ENCODE data around the gene ARL3.

The ARL3 gene

DNA sequence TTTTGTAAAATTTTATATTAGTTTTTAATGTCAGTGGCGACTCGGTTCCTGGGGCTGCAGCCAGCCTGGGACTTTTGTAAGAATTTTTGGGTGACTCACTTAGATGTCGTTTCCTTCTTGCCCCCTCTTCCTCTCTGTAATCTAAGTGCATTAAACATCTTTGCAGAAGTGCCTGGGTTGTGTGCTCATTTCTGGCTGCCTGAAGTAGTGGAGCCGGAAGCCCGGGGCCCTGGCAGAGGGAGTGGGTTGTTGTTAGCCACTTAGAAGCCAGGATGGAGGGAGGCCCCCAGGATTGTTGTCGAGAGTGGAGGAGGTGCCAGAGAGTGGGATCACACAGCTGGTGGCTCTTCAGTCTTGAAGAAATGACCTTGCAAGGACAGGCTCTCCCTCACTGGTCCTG, 80.9 kb downstream of the ARL3 start:
- Histone ChIP-seq H3K4me3 (ENCODE audit: insufficient read length, low read depth) (no peak overlapping the region), H3K27me3 (ENCODE audit: insufficient read depth, insufficient read length) (no peaks in the 10 kb centered on the region), H3K4me1 (ENCODE audit: insufficient read depth, insufficient read length) (peaks cover 27% of the 10 kb centered on the region), H3K9ac (ENCODE audit: insufficient read length, low read depth) (no peak overlapping the region), H3K9me3 (ENCODE audit: insufficient read depth, low read length) (no peaks in the 10 kb centered on the region), H3K36me3 (ENCODE audit: insufficient read depth, insufficient read length, low read length) (peaks cover 11% of the 10 kb centered on the region)
- TF ChIP-seq ZNF274 (IDR thresholded peaks at IDR 0.05; ENCODE audit: low read depth, low read length) (no peak), YY1 (IDR thresholded peaks at IDR 0.05; ENCODE audit: insufficient read depth, insufficient read length) (no peak), SUZ12 (IDR thresholded peaks at IDR 0.05; ENCODE audit: extremely low read depth, insufficient read depth, insufficient read length) (no peak)
- no peak for DNase-seq (ENCODE audit: low read depth, low spot score)

DNA sequence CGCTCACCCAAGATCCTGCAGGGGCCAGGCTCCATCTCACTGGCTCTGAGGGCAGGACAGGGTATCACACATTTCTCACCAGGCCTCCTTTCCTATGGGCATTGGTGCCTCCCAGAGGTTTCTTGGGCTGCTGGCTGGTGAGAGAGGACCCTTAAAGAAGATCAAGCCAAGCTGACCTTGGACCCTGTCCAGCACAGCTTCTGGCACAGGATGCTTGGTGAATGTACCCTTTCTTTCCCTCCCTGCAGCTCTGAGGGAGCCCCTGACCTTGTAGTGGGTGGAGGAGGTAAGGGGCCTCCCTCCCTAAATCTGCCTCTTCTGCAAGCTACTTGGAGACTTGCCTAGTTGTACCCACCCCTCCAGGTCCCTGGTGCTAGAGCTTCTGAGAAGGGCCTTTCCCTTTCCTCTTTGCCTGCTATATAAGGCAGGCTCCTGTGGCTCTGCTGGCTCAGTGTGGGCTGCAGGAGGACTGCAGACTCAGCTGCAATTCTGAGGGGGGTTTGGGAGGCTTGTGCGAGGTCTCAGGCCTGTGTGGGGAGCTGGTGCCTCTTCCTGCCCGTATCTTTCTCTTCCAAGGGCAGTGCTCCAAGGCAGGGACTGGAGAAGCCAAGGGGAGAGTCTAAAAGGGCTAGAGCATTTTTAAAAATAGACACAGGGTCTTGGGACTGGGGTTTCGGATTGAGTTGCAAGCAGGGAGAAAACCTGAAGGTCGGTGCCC, 81.6 kb downstream of the ARL3 start:
- Histone ChIP-seq H3K9ac (ENCODE audit: insufficient read length, low read depth) (peak overlapping the region; percentile 13), H3K4me1 (ENCODE audit: insufficient read depth, insufficient read length) (peaks cover 33% of the 10 kb centered on the region), H3K36me3 (ENCODE audit: insufficient read depth, insufficient read length, low read length) (peaks cover 11% of the 10 kb centered on the region), H3K9me3 (ENCODE audit: insufficient read depth, low read length) (no peaks in the 10 kb centered on the region), H3K4me3 (ENCODE audit: insufficient read length, low read depth) (no peak overlapping the region), H3K27me3 (ENCODE audit: insufficient read depth, insufficient read length) (no peaks in the 10 kb centered on the region)
- no peak for DNase-seq (ENCODE audit: low read depth, low spot score)
- no peak for TF ChIP-seq ZNF274 (IDR thresholded peaks at IDR 0.05; ENCODE audit: low read depth, low read length)
- TF ChIP-seq YY1 (IDR thresholded peaks at IDR 0.05; ENCODE audit: insufficient read depth, insufficient read length), result no peak
- no peak for TF ChIP-seq SUZ12 (IDR thresholded peaks at IDR 0.05; ENCODE audit: extremely low read depth, insufficient read depth, insufficient read length)

DNA sequence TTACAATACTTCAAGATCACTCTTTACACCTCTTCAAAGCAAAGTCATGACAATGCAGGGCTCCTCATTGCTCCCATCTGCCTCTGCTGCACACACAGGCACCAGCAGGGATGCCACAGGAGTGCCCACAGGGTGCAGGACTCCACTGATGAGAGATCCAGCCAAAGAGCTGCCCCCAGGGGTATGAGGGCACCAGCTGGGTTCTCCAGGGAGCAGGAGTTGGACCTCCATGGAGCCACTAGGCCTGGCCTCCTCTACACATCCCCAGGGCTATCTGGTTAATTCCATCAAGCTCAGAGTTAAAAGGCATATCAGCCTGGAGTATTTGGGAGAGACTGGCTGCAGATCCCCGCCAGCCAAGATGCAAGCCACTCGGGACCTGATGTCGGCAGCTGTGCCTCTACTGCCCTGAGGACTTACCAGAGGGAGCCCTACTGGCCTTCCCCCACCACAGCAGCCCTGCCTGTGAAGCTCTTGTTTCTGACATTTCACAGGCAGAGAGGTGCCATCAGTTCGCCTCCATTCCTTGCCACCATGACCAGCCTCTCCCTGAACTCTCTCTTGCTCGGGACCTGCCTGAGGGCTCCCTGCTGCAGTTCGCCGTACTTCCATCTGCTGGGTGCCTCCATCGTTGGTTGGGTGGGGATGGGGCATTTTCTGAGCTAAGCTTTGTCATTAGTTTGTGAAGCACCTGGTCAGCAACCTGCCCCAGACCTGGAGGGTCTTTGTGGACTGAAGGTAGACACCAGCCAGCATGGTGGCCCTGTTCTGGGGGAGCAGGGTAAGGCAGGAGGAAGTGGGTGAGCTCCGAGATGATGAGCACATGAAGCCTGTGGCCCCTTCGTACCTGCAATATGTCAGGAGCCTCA, 82.4 kb downstream of the ARL3 start:
- H3K4me1 ChIP-seq (ENCODE audit: insufficient read depth, insufficient read length), result peaks cover 36% of the 10 kb centered on the region
- H3K4me3 ChIP-seq (ENCODE audit: insufficient read length, low read depth), result no peak overlapping the region
- no peaks in the 10 kb centered on the region for H3K27me3 ChIP-seq (ENCODE audit: insufficient read depth, insufficient read length)
- H3K9me3 ChIP-seq (ENCODE audit: insufficient read depth, low read length), result no peaks in the 10 kb centered on the region
- H3K36me3 ChIP-seq (ENCODE audit: insufficient read depth, insufficient read length, low read length), result peaks cover 11% of the 10 kb centered on the region
- no peak for DNase-seq (ENCODE audit: low read depth, low spot score)
- peak overlapping the region; percentile 50 for H3K9ac ChIP-seq (ENCODE audit: insufficient read length, low read depth)
- TF ChIP-seq ZNF274 (IDR thresholded peaks at IDR 0.05; ENCODE audit: low read depth, low read length) (no peak), YY1 (IDR thresholded peaks at IDR 0.05; ENCODE audit: insufficient read depth, insufficient read length) (no peak), SUZ12 (IDR thresholded peaks at IDR 0.05; ENCODE audit: extremely low read depth, insufficient read depth, insufficient read length) (no peak)

DNA sequence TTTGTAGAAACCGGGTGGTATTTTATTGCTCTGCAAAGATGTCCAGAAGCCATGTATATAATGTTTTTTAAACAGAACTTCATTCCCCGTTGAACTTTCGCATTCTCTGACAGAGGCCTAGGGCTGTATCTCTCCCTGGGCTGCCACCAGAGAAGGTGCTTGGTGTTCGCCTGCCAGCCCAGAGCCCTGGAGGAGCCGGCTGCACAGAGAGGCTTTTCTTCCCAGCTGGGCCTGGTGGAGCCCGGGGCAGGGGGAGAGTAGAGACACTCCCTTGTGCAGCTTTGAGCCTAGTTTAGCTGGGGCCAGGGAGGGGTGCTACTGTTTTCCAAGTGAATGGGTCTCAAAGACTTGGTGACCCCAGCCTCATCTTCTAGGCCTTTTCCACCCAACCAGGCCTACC, 83.5 kb downstream of the ARL3 start:
- Histone ChIP-seq H3K36me3 (ENCODE audit: insufficient read depth, insufficient read length, low read length) (peaks cover 11% of the 10 kb centered on the region), H3K9ac (ENCODE audit: insufficient read length, low read depth) (peak overlapping the region; percentile 63), H3K4me1 (ENCODE audit: insufficient read depth, insufficient read length) (peaks cover 40% of the 10 kb centered on the region), H3K9me3 (ENCODE audit: insufficient read depth, low read length) (no peaks in the 10 kb centered on the region), H3K27me3 (ENCODE audit: insufficient read depth, insufficient read length) (no peaks in the 10 kb centered on the region), H3K4me3 (ENCODE audit: insufficient read length, low read depth) (no peak overlapping the region)
- TF ChIP-seq ZNF274 (IDR thresholded peaks at IDR 0.05; ENCODE audit: low read depth, low read length), result no peak
- no peak for TF ChIP-seq YY1 (IDR thresholded peaks at IDR 0.05; ENCODE audit: insufficient read depth, insufficient read length)
- TF ChIP-seq SUZ12 (IDR thresholded peaks at IDR 0.05; ENCODE audit: extremely low read depth, insufficient read depth, insufficient read length), result no peak
- no peak for DNase-seq (ENCODE audit: low read depth, low spot score)

DNA sequence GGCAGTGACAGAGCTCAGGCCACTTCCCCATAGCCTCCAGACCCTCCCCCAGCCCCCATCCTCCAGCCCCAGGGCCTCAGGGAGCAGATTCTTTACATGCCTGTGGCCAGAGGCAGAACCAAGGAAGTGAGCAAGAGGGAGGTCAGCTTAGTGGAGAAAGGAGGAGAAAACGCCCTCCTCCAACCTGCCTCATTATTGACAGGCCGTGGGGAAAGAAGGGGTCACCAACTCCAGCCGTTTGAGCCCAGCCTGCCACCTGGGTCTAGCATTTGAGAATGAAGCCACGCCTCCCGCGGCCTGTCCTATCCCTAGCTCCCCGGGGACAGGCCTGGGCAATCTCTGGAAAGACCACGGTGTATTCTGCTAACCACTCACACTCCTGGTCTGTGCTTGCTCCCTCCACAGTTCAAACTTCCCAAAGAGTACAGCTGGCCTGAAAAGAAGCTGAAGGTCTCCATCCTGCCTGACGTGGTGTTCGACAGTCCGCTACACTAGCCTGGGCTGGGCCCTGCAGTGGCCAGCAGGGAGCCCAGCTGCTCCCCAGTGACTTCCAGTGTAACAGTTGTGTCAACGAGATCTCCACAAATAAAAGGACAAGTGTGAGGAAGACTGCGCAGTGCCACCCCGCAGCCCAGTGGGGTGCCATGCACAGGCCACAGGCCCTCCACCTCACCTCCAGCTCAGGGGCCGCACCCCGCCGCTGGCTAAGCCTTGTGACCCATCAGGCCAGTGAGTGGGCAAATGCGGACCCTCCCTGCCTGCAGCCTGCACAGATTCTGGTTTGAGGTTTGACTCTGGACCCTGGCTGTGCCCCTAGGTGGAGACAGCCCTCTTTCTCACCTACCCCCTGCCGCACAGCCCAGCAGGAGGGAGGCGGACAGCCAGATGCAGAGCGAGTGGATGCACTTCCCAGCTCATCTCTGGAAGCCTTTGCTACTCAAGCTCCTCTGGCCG, 84.3 kb downstream of the ARL3 start:
- DNase-seq (ENCODE audit: low read depth, low spot score), result peak; percentile 86
- peak overlapping the region; percentile 63 for H3K9ac ChIP-seq (ENCODE audit: insufficient read length, low read depth)
- peaks cover 11% of the 10 kb centered on the region for H3K36me3 ChIP-seq (ENCODE audit: insufficient read depth, insufficient read length, low read length)
- no peaks in the 10 kb centered on the region for H3K27me3 ChIP-seq (ENCODE audit: insufficient read depth, insufficient read length)
- no peak for TF ChIP-seq ZNF274 (IDR thresholded peaks at IDR 0.05; ENCODE audit: low read depth, low read length)
- TF ChIP-seq YY1 (IDR thresholded peaks at IDR 0.05; ENCODE audit: insufficient read depth, insufficient read length), result no peak
- TF ChIP-seq SUZ12 (IDR thresholded peaks at IDR 0.05; ENCODE audit: extremely low read depth, insufficient read depth, insufficient read length), result no peak
- no peaks in the 10 kb centered on the region for H3K9me3 ChIP-seq (ENCODE audit: insufficient read depth, low read length)
- peaks cover 40% of the 10 kb centered on the region for H3K4me1 ChIP-seq (ENCODE audit: insufficient read depth, insufficient read length)
- peak overlapping the region; percentile 0 for H3K4me3 ChIP-seq (ENCODE audit: insufficient read length, low read depth)

DNA sequence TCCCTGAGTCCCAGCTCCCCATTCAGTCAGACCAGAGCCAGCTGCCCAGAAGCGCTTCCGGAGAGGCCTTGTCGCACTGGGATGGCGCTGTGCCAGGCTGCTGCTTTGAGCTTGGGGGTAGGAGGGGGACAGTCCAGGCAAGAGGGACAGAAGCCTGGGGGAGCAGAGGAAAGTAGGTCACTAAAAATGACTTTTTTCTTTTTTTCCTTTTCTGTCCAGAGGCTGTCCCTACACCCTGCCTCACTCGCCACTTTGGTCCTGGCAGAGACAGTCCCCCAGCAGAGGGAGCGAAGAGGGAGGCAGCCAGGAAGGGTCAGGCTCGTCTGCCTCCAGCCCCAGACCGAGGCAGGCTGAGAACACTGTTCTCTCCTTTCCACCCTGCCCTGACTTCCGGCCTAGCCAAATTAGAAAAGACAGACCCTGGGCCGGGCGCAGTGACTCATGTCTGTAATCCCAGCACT, 85.7 kb downstream of the ARL3 start:
- no peak for TF ChIP-seq YY1 (IDR thresholded peaks at IDR 0.05; ENCODE audit: insufficient read depth, insufficient read length)
- no peak for TF ChIP-seq SUZ12 (IDR thresholded peaks at IDR 0.05; ENCODE audit: extremely low read depth, insufficient read depth, insufficient read length)
- no peak for TF ChIP-seq ZNF274 (IDR thresholded peaks at IDR 0.05; ENCODE audit: low read depth, low read length)
- Histone ChIP-seq H3K4me3 (ENCODE audit: insufficient read length, low read depth) (no peak overlapping the region), H3K9ac (ENCODE audit: insufficient read length, low read depth) (peak overlapping the region; percentile 74), H3K9me3 (ENCODE audit: insufficient read depth, low read length) (0 out of 2 replicates have a peak, but pooled peaks cover 7% of the 10 kb centered on the region), H3K27me3 (ENCODE audit: insufficient read depth, insufficient read length) (no peaks in the 10 kb centered on the region), H3K36me3 (ENCODE audit: insufficient read depth, insufficient read length, low read length) (peaks cover 11% of the 10 kb centered on the region), H3K4me1 (ENCODE audit: insufficient read depth, insufficient read length) (peaks cover 33% of the 10 kb centered on the region)
- no peak for DNase-seq (ENCODE audit: low read depth, low spot score)

Data from NT2/D1 (cell line).